Right cardiac atrium (tissue), 5 donors: Measurements from ENCODE around the gene ELK4. TPM values are rescaled to one million over a fixed set of nuclear protein-coding genes. Genes with fewer than 3 reads are reported as not detected.

Experiments used
- ATAC-seq, 2 donors: fragments of 200-7000 bp; cut with Tn5 transposase; one replicate each; pipeline versions ENCODE4 v1.8.0 to v1.9.1; 2020; ENCODE audit warnings: moderate library complexity in 2 of 2, mild to moderate bottlenecking in 1 of 2
- DNase-seq, 3 donors: peaks; one replicate each; pipeline ENCODE4 v3.0.0-alpha.2; 2020
- H3K27ac ChIP-seq: one replicate; pipeline ENCODE4 v1.5.1; 2013; ENCODE audit warnings: mild to moderate bottlenecking, low read length, control low read depth, moderate library complexity
- H3K27me3 ChIP-seq: one replicate; pipeline ENCODE4 v1.6.1; 2013; ENCODE audit not compliant: control insufficient read depth, insufficient read depth
- H3K4me1 ChIP-seq: one replicate; pipeline ENCODE4 v1.6.1; 2013; ENCODE audit warnings: low read length; ENCODE audit not compliant: control insufficient read depth, insufficient read depth
- H3K4me3 ChIP-seq: one replicate; pipeline ENCODE4 v1.5.1; 2013; ENCODE audit warnings: low read length, control low read depth
- H3K9me3 ChIP-seq: one replicate; pipeline ENCODE4 v1.6.1; 2013; ENCODE audit warnings: low read length; ENCODE audit not compliant: control insufficient read depth
- WGBS: extraction: QIAGEN DNeasy Blood & Tissue Kit; methylation state at CpG from one replicate; pipeline ENCODE4 v1.1.7; 2013; 5-methylcytosine and 5-hydroxymethylcytosine counted together
- intact Hi-C, 4 donors: fragments of 100-400 bp; cut with DNase I; formaldehyde crosslinking; loops; one replicate each; pipeline versions ENCODE4 v1.11.0 to v1.14.0; 2022 to 2023
- polyA plus RNA-seq: library from polyadenylated mRNA; stranded (reverse); fragments of 200-250 nt; gene quantifications from one replicate; pipeline ENCODE4 v1.2.3, GENCODE V29; 2013
- total RNA-seq, 4 donors: library from RNA; stranded (reverse); fragmentation: NEBNext Ultra II Directional; extraction: Animal tissue kit (Norgen Biotek cat#: 25700); gene quantifications; one replicate each; pipeline ENCODE4 v1.2.1, GENCODE V29; 2021
- donor health status: healthy with polysubstance abuse.
- donor health status: DM: no; HTN: yes; CAD: no.
- donor health status: DM: no; HTN: no; CAD: no.
- donor health status: DM: no; HTN: yes; CAD: no; lungs with severe emphysema.
- donor health status: DM: yes; HTN: yes; CAD: no.

The ELK4 gene
- total and polyA plus RNA-seq, 5 donors, result 6.3 to 45.0 (median 42.3) TPM

- intact Hi-C loops, result no loop called here
- Histone ChIP-seq H3K27ac (no peak overlapping the region), H3K4me1 (no peaks in the 10 kb centered on the region), H3K4me3 (no peak overlapping the region), H3K9me3 (no peaks in the 10 kb centered on the region), H3K27me3 (no peaks in the 10 kb centered on the region)
- 91% methylated on average over 2 of the region's 2 CpGs for WGBS
- ATAC-seq (no peak), DNase-seq (no peak)
Observed at GRCh38 chr1:205570796-205571537, 60.8 kb downstream of the ELK4 start.

DNA sequence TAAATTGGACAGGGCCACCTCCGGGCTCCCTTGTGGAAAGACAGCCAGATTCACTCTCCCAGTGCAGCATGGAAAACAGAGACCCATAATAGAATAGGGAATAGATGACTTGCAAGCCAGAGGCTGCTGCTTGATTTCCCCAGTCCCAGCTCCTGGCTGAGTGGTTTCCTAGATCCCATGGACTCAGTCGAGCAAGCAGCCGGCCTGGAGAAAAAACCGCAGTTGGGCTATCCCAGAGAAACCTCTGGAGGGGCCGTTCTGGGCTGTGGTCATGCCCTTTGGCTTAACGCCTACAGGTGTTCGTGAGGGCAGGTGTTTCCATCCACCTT lies 61.7 kb downstream of the ELK4 start:
- DNase-seq, result no peak
- 79% methylated on average over 7 of the region's 7 CpGs for WGBS
- H3K4me1 ChIP-seq, result no peaks in the 10 kb centered on the region
- no peaks in the 10 kb centered on the region for H3K27me3 ChIP-seq
- H3K9me3 ChIP-seq, result no peaks in the 10 kb centered on the region
- no peak overlapping the region for H3K27ac ChIP-seq
- no peak overlapping the region for H3K4me3 ChIP-seq
- ATAC-seq, result no peak
- intact Hi-C loops, result no loop called here

- Histone ChIP-seq H3K27me3 (no peaks in the 10 kb centered on the region), H3K9me3 (no peaks in the 10 kb centered on the region), H3K4me3 (peak overlapping the region; percentile 48), H3K27ac (no peak overlapping the region), H3K4me1 (no peaks in the 10 kb centered on the region)
- 19% methylated on average over 22 of the region's 22 CpGs for WGBS
- intact Hi-C loops, result no loop called here
- peak in 1 of 2 donors; percentile 13 for ATAC-seq
- no peak for DNase-seq
Observed at GRCh38 chr1:205569411-205570172, 62.2 kb downstream of the ELK4 start.

DNA sequence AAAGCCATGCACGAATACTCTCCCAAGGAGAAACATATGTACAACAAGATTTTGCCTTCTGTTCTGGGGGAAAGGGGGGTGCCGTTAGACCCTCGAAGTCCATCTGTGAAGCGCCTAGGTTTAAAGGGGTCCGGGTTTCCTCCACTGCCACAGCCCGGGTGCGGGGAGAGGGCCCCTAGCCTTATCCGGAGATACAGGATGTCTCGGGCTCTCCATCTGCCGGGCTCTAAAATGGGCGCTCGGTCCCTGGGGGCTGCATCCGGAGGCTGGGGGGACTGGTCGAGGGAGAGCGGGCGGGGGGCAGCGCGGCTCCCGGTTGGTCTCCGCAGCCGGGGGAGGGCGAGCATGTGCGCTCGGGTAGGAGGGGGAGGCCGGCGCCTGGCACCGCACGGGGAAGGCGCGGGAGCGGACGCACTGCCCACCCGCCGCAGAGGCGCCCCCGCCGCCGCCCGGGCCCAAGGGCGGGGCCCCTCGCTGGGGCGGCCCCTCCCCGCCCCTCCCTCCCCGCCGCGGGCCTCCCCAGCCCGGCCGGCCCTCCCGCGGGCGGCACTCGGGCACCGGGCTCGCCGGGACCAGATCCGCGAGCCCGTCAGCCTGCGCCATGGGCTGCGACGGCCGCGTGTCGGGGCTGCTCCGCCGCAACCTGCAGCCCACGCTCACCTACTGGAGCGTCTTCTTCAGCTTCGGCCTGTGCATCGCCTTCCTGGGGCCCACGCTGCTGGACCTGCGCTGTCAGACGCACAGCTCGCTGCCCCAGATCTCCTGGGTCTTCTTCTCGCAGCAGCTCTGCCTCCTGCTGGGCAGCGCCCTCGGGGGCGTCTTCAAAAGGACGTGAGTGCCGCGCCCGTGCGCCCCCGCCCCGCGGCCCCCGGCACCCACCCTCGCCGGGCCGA lies 63.1 kb downstream of the ELK4 start:
- DNase-seq (no peak), ATAC-seq (no peak)
- no peak overlapping the region for H3K27ac ChIP-seq
- H3K9me3 ChIP-seq, result no peaks in the 10 kb centered on the region
- WGBS, result 3% methylated on average over 90 of the region's 90 CpGs
- no peaks in the 10 kb centered on the region for H3K27me3 ChIP-seq
- no peaks in the 10 kb centered on the region for H3K4me1 ChIP-seq
- intact Hi-C loops, result no loop called here
- peak overlapping the region; percentile 48 for H3K4me3 ChIP-seq

GRCh38 chr1:205568135-205568468 lies 63.7 kb downstream of the ELK4 start:
- H3K4me1 ChIP-seq, result no peaks in the 10 kb centered on the region
- no peak for ATAC-seq
- H3K27ac ChIP-seq, result no peak overlapping the region
- intact Hi-C loops, result no loop called here
- no peaks in the 10 kb centered on the region for H3K9me3 ChIP-seq
- H3K4me3 ChIP-seq, result no peak overlapping the region
- no peaks in the 10 kb centered on the region for H3K27me3 ChIP-seq
- 50% methylated on average over 5 of the region's 5 CpGs for WGBS
- DNase-seq, result no peak

DNA sequence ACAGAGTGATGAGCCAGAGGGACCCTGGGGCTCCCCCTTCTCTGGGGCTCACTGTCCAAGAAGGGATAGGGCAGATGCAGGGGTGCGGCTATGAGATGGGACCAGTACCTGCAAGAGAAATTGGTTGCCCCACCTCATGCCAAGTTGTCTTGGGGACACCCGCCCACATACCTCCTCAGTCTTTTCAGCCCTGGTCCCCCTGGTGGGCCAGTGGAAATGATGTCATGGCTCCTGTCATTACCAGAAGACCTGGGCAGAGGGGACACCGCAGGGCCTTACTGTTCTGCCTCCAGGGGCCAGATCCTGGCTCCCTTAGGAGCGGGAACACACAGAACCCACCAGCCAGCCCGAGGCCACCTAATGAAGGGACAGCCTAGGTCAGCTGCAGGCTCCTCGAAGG lies 64.1 kb downstream of the ELK4 start:
- WGBS, result 84% methylated on average over 6 of the region's 6 CpGs
- intact Hi-C loops, result no loop called here

DNA sequence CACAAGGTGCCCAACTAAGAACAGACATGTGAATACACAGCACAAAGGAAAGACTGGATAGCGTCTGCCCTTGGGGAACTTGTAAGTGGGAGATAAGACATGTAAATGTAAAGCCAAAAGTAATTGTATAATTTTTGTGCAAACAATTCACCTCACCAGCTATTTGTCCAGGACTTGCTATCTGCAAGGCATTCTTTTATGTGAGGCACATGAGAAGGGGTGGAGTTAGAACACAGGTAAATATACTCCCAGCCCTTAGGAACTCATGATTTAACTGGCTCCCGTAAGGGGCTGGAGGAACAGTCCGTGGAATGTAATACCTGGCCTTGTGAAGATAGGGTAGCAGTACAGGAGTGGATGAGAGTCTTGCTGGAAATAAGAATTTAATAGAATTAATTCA lies 66.0 kb downstream of the ELK4 start:
- no peak for DNase-seq
- ATAC-seq, result no peak
- intact Hi-C loops, result no loop called here
- Histone ChIP-seq H3K9me3 (peaks cover 2% of the 10 kb centered on the region), H3K27me3 (no peaks in the 10 kb centered on the region), H3K4me1 (no peaks in the 10 kb centered on the region), H3K27ac (no peak overlapping the region), H3K4me3 (no peak overlapping the region)
- 79% methylated on average over 3 of the region's 3 CpGs for WGBS

More for the DNA sequence above, 64.1 kb downstream of the ELK4 start:
- Histone ChIP-seq H3K4me3 (no peak overlapping the region), H3K27ac (no peak overlapping the region), H3K9me3 (no peaks in the 10 kb centered on the region), H3K4me1 (no peaks in the 10 kb centered on the region), H3K27me3 (no peaks in the 10 kb centered on the region)
- no peak for DNase-seq
- ATAC-seq, result no peak

DNA sequence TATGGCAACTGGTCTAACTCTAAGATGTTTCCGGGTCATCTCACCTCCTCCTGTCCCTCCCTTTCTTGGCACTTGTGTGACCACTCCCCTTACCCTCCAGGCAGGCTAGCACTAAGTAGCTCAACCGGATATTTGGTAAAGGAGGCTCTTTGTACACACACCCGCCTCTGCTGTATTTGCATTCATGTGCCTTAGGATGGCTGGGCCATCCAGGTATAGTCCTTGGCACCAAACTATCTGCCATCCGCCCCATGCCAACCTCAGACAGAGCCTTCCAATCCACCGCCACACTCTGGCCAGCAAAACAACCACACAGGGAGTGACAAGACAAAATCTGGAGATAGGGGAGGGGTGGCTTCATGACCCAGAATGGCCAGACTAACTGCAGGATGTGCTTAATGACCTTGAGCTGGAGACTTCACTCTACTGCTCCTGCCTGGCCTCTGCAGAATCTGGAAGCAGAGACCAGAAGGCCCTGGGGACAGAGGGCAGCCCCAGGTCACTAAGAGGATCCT lies 67.8 kb downstream of the ELK4 start:
- H3K4me1 ChIP-seq, result no peaks in the 10 kb centered on the region
- H3K4me3 ChIP-seq, result no peak overlapping the region
- no peak overlapping the region for H3K27ac ChIP-seq
- DNase-seq, result no peak
- intact Hi-C loops, result no loop called here
- H3K27me3 ChIP-seq, result no peaks in the 10 kb centered on the region
- WGBS, result 68% methylated on average over 5 of the region's 5 CpGs
- H3K9me3 ChIP-seq, result peaks cover 2% of the 10 kb centered on the region
- ATAC-seq, result peak in 1 of 2 donors; percentile 38

- Histone ChIP-seq H3K4me3 (no peak overlapping the region), H3K4me1 (no peaks in the 10 kb centered on the region), H3K27me3 (peaks cover 3% of the 10 kb centered on the region), H3K9me3 (peaks cover 2% of the 10 kb centered on the region), H3K27ac (no peak overlapping the region)
- ATAC-seq, result no peak
- DNase-seq, result no peak
- 89% methylated on average over 1 of the region's 1 CpG for WGBS
- intact Hi-C loops, result no loop called here
Observed at GRCh38 chr1:205561501-205562203, 70.2 kb downstream of the ELK4 start.
